Skeletal muscle satellite cell (primary cell): Measurements from ENCODE around the gene PSTPIP1.

Experiments used
- H3K27me3 ChIP-seq: 2 replicates; pipeline ENCODE4 v1.7.0; 2013; ENCODE audit warnings: low read length; ENCODE audit not compliant: control insufficient read depth, insufficient read depth
- H3K36me3 ChIP-seq: 2 replicates; pipeline ENCODE4 v1.7.0; 2013; ENCODE audit warnings: mild to moderate bottlenecking, control low read depth, low read length; ENCODE audit not compliant: insufficient read depth
- H3K4me1 ChIP-seq: 2 replicates; pipeline ENCODE4 v1.7.0; 2013; ENCODE audit warnings: low read length; ENCODE audit not compliant: control insufficient read depth, insufficient read depth
- H3K4me2 ChIP-seq: 2 replicates; pipeline ENCODE4 v1.7.0; 2013; ENCODE audit warnings: mild to moderate bottlenecking, low read length
- H3K4me3 ChIP-seq: 2 replicates; pipeline ENCODE4 v1.7.0; 2013; ENCODE audit warnings: low read length
- H3K9ac ChIP-seq: 2 replicates; pipeline ENCODE4 v1.7.0; 2013; ENCODE audit warnings: mild to moderate bottlenecking, low read depth, low read length, moderate library complexity
- H3K9me3 ChIP-seq: replicated peaks from 2 replicates; pipeline ENCODE4 v1.7.0; 2013; ENCODE audit warnings: mild to moderate bottlenecking, control low read depth, low read length

PSTPIP1 gene

GRCh38 chr15:77024273-77025082, 29.6 kb downstream of the PSTPIP1 start:
- Histone ChIP-seq H3K9me3 (no peaks in the 10 kb centered on the region), H3K36me3 (no peaks in the 10 kb centered on the region), H3K4me2 (no peak overlapping the region), H3K27me3 (peaks cover 2% of the 10 kb centered on the region), H3K4me1 (peaks cover 13% of the 10 kb centered on the region), H3K4me3 (no peak overlapping the region), H3K9ac (no peak overlapping the region)

GRCh38 chr15:77025083-77025901, 30.4 kb downstream of the PSTPIP1 start:
- H3K4me1 ChIP-seq: peaks cover 13% of the 10 kb centered on the region
- H3K36me3 ChIP-seq: no peaks in the 10 kb centered on the region

GRCh38 chr15:77025941-77026411, 31.1 kb downstream of the PSTPIP1 start:
- Histone ChIP-seq H3K36me3 (no peaks in the 10 kb centered on the region), H3K9ac (no peak overlapping the region), H3K4me1 (peaks cover 13% of the 10 kb centered on the region), H3K9me3 (no peaks in the 10 kb centered on the region), H3K4me3 (no peak overlapping the region), H3K4me2 (no peak overlapping the region), H3K27me3 (peaks cover 2% of the 10 kb centered on the region)

More at GRCh38 chr15:77025083-77025901, 30.4 kb downstream of the PSTPIP1 start:
- no peaks in the 10 kb centered on the region for H3K9me3 ChIP-seq
- H3K4me2 ChIP-seq: no peak overlapping the region
- peaks cover 2% of the 10 kb centered on the region for H3K27me3 ChIP-seq
- H3K9ac ChIP-seq: no peak overlapping the region
- no peak overlapping the region for H3K4me3 ChIP-seq

- Histone ChIP-seq H3K27me3 (peaks cover 2% of the 10 kb centered on the region), H3K4me3 (no peak overlapping the region), H3K9ac (no peak overlapping the region), H3K36me3 (no peaks in the 10 kb centered on the region), H3K9me3 (no peaks in the 10 kb centered on the region), H3K4me2 (no peak overlapping the region), H3K4me1 (peaks cover 11% of the 10 kb centered on the region)
These were observed 31.7 kb downstream of the PSTPIP1 start for GRCh38 chr15:77026501-77027110.

- H3K4me2 ChIP-seq: no peak overlapping the region
- no peak overlapping the region for H3K4me3 ChIP-seq
- H3K27me3 ChIP-seq: peaks cover 2% of the 10 kb centered on the region
- H3K4me1 ChIP-seq: peaks cover 5% of the 10 kb centered on the region
- H3K9ac ChIP-seq: no peak overlapping the region
- H3K9me3 ChIP-seq: no peaks in the 10 kb centered on the region
- H3K36me3 ChIP-seq: no peaks in the 10 kb centered on the region
These were observed 32.3 kb downstream of the PSTPIP1 start for GRCh38 chr15:77027111-77027696.

GRCh38 chr15:77027697-77028450, 32.9 kb downstream of the PSTPIP1 start:
- H3K4me1 ChIP-seq: no peaks in the 10 kb centered on the region
- no peaks in the 10 kb centered on the region for H3K36me3 ChIP-seq
- H3K9ac ChIP-seq: no peak overlapping the region
- no peaks in the 10 kb centered on the region for H3K9me3 ChIP-seq
- H3K4me2 ChIP-seq: peak overlapping the region; percentile 19
- H3K4me3 ChIP-seq: peak overlapping the region; percentile 35
- peaks cover 2% of the 10 kb centered on the region for H3K27me3 ChIP-seq

GRCh38 chr15:77028451-77029165, 33.7 kb downstream of the PSTPIP1 start:
- Histone ChIP-seq H3K4me2 (peak overlapping the region; percentile 19), H3K4me1 (no peaks in the 10 kb centered on the region), H3K9ac (no peak overlapping the region), H3K4me3 (peak overlapping the region; percentile 35), H3K9me3 (no peaks in the 10 kb centered on the region), H3K36me3 (no peaks in the 10 kb centered on the region), H3K27me3 (peaks cover 2% of the 10 kb centered on the region)

- Histone ChIP-seq H3K9ac (no peak overlapping the region), H3K36me3 (no peaks in the 10 kb centered on the region)
These were observed 34.5 kb downstream of the PSTPIP1 start for GRCh38 chr15:77029166-77030047.

GRCh38 chr15:77030048-77030927, 35.4 kb downstream of the PSTPIP1 start:
- Histone ChIP-seq H3K4me1 (no peaks in the 10 kb centered on the region), H3K36me3 (no peaks in the 10 kb centered on the region), H3K9ac (no peak overlapping the region), H3K9me3 (no peaks in the 10 kb centered on the region), H3K27me3 (peaks cover 2% of the 10 kb centered on the region), H3K4me2 (no peak overlapping the region), H3K4me3 (no peak overlapping the region)

More at GRCh38 chr15:77029166-77030047, 34.5 kb downstream of the PSTPIP1 start:
- H3K4me1 ChIP-seq: no peaks in the 10 kb centered on the region
- H3K4me2 ChIP-seq: no peak overlapping the region
- H3K4me3 ChIP-seq: no peak overlapping the region
- peaks cover 2% of the 10 kb centered on the region for H3K27me3 ChIP-seq
- H3K9me3 ChIP-seq: no peaks in the 10 kb centered on the region
